HG03159 (cell line): ENCODE measurements around the gene POLN.
"Not testable (repeated sequence)": the region's sequence is repeated elsewhere in the genome, so short reads cannot be mapped to it uniquely, and the experiment has no call there.

ENCODE experiments used
- ATAC-seq: cut with Tn5 transposase; IDR thresholded peaks from one replicate; pipeline ENCODE4 v1.9.1; 2021; ENCODE audit warnings: mild to moderate bottlenecking, moderate library complexity; ENCODE audit not compliant: unreplicated experiment

The POLN gene

GRCh38 chr4:2222838-2223237 lies 19.1 kb downstream of the POLN start:
- ATAC-seq: no peak

DNA sequence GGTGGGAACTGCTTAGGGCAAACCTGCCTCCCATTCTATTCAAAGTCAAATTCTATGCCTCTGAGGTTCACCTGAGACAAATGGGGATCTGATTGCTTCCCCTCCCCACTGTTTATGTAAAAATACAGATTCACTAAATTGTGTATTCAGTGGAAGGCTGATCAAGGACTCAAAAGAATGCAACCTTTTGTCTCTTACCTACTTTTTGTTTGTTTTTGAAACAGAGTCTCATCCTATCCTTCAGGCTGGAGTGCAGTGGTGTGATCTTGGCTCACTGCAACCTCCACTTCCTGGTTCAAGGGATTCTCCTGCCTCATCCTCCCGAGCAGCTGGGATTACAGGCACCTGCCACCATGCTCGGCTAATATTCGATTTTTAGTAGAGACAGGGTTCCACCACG lies 20.5 kb downstream of the POLN start:
- ATAC-seq: not testable (repeated sequence)

- no peak for ATAC-seq
Observed at GRCh38 chr4:2220016-2220630, 21.8 kb downstream of the POLN start.

DNA sequence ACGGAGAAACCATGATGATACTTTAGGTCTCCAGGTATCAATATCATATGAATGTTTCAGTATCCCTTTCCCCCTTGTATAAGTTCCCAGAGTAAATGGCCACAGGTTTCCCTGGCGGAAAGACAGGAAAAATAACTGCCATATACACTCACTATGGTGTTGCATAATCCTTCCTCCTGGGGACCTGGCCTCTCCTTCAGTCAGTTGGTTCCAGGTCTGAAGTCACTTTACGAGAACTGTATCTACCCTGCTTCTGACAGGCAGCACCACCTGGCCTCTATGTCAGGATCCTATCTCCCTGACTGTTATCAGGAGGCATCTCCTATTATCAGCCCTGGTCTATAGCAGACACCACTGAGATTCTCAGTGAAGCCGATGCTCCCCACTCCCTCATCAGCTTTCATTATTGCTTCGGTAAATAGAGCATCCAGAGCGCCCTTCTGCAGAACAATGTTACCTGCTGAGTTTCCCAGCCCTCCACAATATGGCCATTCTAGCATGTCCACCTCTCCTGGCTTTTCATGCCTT lies 22.6 kb downstream of the POLN start:
- ATAC-seq: no peak

DNA sequence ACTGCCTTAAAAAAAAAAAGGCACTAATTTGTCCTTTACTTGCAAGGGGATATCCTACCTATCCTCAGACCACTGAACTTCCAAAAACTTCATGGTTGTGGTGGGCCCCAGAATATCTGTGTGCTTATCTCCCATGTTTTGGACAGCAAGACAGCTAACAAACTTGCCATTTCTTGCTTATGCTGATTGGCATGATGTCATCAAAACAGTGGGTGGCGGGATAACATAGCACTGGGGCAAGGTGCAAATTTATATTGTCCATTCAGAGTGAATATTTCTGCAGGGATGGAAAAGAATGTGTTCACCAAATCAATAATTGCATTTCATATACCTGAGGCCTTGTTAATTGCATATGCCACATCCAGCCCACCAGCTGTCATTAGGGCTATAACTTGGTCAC lies 23.5 kb downstream of the POLN start:
- no peak for ATAC-seq

DNA sequence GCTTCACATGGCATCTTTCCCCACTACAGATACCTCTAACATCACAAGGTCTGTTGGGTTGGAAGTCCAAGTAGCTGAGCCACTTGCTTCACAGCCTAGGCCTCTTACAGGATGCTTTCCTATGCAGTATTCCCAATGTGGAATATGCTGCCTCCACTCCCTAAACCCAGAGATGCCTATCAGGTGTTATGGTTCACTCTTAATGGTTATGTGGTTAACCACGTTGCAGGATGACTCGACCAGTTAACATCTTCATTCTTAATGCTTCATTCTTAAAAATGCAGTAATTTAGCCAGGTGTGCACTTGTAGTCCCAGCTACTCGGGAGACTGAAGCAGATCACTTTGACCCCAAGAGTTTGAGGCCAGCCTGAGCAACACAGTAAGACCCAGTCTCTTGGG lies 24.2 kb downstream of the POLN start:
- ATAC-seq: no peak

DNA sequence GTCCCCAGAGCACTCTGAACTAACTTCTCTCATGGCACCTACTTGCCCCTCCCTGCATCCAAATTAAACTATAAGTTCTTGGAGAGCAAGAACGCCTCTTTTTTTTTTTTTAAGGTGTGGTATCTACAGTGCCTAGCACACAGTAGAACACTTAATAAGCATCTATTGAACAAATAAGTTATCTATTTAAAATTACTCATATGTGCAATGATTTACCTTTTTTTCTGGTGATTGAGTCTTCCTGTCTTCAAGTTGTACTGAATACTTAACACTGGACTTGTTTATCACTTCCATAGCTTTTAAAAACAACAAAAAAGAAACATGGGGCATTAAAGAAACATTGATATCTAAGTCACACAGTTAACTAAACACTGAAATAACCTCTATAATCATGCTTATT lies 29.1 kb downstream of the POLN start:
- no peak for ATAC-seq

- ATAC-seq: not testable (repeated sequence)
Observed at GRCh38 chr4:2202789-2203188, 39.1 kb downstream of the POLN start.

GRCh38 chr4:2194496-2194895 lies 47.4 kb downstream of the POLN start:
- no peak for ATAC-seq

DNA sequence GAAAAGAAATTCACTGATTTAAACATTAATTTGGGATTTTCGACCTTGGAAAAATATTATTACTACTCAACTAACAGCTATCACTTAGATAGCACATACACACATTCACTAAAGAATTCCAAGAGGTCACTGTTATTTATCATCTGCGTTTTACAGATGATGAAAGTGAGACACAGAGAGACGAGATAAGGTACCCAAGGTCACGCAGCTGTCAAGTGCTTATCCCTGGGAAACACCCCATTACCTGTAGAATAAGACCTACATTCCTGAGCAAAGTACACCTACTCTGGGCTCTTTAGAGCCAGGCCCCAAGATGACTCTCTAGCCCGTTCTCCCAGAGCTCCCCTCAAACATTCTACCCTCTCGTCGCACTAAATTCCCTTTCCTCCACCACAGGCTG lies 48.6 kb downstream of the POLN start:
- no peak for ATAC-seq

GRCh38 chr4:2186865-2187172 lies 55.1 kb downstream of the POLN start:
- ATAC-seq: no peak

DNA sequence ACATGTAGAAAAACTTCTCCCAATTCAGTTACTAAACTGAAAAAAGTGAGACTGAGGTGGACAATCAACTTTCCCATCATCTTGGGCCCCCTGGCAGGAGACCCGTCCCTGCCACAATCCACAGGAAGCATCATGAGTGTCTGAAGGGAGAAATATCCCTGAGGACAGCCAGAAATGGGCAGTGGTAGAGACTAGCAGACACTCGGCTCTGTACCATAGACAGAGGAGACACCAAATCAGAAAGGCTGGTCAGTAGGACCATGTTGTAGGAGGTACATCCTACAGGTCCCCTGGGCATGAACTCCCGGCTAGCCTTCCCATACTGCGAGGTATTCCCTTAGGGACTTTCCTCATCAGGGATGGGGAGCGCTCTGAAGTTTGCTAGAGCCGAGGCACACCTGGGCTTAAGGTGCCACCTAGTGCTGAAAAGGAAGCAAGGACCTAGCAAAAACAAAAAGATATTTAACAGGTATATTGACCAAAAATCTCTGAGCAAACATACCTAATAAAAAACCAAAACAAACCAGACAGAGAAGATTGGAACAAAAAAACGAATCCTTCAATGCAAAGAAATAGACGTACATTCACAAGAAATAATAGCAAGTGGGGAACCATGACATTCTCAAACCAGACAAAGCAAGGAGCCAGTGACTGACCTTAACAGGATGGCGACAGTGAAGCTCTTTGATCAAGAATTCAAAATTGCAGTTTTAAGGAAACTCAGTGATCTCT lies 55.6 kb downstream of the POLN start:
- no peak for ATAC-seq

- ATAC-seq: no peak
Observed at GRCh38 chr4:2183394-2183793, 58.5 kb downstream of the POLN start.

DNA sequence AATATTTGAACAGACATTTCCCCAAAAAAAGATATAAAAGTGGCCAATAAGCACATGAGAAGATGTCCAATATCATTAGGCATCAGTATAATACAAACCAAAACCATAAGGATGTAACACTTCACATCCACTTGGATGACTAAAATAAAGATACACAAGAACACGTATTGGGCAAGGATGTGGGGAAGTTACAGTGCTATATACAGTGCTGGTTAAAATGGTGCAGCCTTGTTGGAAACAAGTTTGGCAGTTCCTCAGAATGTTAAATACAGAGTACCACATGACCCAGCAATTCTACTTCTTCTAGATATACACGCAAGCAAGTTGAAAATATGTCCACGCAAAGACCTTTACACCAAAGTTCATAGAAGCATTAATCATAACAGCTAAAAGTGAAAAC lies 58.9 kb downstream of the POLN start:
- no peak for ATAC-seq

DNA sequence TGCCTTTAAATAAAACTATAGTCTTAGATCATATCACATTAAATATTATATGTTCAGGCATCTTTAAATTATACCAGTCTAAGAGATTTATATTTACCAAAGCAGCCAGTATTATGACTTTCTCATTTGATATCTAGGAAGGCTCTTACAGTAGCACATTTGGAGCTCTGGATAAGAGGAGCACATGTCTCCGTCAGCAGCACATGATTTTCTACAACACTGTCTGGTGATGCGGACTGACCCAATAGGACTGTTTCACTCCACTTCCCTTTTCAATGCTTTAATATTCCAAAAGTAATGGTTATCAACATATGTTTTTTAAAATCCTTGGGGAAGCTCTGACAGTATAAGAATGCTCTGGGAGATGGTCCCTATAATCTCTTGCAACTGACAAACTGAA lies 61.5 kb downstream of the POLN start:
- ATAC-seq: no peak

DNA sequence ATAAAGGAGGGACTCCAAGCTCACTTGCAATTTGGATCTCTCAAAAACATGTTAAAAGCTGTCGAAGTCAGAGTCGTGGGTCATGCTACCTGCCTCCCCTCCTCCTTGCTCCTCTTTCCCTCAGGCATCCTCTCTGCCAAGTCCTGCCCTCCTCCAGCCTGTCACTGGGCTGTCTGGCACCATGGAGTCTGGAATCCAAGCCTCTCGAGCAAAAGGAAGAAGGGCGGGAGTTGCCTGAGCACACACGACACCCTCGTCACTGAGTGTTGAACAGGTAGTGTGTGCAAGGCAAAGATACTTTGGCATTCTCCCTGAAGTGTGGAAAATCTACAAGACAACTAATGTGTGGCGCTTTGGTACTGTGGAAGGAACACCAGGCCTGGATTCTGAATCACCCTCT lies 62.2 kb downstream of the POLN start:
- ATAC-seq: no peak

- ATAC-seq: no peak
Observed at GRCh38 chr4:2178986-2179385, 62.9 kb downstream of the POLN start.

DNA sequence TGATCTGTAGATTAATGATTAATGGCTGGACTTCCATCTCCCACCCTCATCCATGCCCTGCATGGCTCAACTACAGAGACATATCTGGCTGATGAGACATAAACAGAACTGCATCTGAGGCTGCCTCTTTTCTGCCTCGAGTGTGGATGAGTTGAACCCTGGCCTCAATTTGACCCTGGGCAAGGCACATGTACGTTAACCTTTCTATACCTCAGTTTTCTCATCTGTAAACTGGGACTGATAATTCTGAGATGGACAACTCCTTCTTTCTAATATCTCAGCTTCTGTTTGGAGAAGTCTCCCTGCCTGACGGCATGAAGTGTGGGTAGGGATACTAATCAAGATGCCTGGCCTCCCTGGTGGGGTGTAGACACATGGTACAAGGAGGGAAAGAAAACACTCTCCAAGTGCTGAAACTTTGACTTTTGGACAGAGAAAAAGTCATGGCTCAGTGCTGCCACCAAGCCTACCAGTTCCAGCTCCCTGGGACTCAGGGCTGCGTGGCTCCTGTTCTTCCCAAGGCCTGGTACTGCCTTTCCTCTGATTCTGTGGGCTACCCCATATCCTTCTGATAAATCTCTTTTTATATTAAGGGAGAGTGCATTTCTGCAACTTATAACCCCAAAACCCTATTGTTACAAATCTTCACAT lies 64.4 kb downstream of the POLN start:
- ATAC-seq: no peak

GRCh38 chr4:2175990-2176698 lies 65.8 kb downstream of the POLN start:
- ATAC-seq: no peak

DNA sequence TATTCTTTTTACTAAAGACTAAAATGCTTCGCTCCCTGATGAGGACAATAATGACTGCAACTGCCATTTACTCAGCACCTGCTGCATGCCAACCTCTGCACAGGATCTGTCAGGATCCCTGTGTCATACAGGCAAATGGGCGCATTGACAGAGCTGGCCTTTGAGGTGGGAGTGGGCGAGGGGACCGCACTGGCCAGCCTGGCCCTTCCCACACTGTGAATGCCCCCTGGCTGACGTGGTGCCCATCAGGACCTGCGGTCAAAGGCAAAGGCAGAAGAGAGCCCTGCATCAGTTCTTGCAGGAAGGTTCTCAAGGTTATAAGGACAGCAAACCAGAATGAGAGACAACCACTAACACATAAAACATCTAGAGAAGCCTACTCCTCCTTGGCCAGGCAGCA lies 67.9 kb downstream of the POLN start:
- ATAC-seq: no peak

DNA sequence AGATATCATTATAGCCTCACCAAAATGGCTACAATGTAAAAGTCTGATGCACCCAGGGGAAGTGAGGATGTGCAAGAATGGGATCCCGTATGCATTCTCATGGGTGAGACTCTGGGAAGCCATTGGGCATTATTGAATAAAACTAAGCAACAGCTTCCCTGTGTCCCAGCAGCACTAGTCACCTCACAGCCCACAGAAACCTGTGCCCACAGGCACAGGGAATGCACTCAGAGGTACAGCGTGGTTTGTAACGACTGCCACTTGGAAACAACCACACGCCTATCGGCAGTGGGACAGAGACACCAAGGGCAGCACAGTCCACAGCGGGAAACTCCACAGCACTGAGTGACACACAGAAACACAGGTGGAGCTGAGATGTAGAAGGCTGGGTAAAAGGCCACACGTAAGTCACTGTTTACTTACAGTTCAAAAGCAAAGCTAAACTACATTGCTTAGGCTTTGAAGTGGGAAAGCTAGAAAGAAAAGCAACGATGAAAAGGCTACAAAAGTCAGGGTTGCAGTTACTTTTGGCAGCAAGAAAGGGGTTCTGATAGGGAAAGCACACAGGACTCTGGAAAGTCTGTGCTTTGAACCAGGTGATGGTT lies 69.2 kb downstream of the POLN start:
- no peak for ATAC-seq
